SK-N-MC (cell line): ENCODE results near the gene LPIN1.

Source experiments
- EZH2 ChIP-seq: fragments of 200-600 bp; sonication (generic); IDR thresholded peaks from one replicate; pipeline ENCODE4 v1.6.1; 2017; ENCODE audit warnings: antibody characterized with exemption
- FOXP2 ChIP-seq: optimal IDR thresholded peaks from 2 replicates; pipeline ENCODE3; 2011; ENCODE audit warnings: mild to moderate bottlenecking, moderate library complexity; ENCODE audit not compliant: insufficient read depth; ENCODE audit errors: extremely low read length, control extremely low read depth
- POLR2AphosphoS5 ChIP-seq: IDR thresholded peaks from 2 replicates; pipeline ENCODE4 v1.6.1; 2012; ENCODE audit warnings: mild to moderate bottlenecking, low read depth, low read length, borderline replicate concordance

DNA sequence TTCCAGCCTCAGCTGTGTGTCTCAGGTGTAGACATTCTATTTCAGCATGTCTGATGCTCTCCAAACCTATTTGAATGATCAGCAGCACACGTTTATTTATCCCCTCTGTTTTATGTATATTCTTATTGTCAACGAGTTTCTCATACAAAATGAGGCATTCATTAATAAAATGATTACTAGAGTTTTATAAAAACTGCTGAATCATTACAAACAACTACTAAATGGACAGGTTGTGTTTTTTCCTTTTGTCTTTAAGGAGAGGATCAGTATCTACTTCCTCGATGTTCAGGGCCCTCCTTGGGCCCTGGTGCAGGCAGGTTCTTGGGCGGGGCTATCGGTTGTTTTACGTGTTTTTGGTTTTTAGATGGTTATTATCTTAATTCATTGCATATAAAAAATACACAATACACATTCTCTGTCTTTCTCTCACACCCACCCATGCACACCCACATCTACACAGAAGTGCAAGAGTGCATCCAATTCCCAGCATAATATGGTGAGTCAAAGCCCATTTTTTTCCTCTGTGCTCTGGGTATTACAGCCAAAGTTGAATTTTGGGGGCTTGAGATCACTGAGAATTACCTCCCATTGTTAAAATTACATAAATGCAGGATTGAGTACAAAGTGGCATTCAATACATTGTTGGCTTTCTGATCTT lies 24.2 kb downstream of the LPIN1 start:
- no peak for TF ChIP-seq EZH2
- TF ChIP-seq POLR2AphosphoS5, result no peak
- TF ChIP-seq FOXP2, result no peak
